ENCODE data around the gene DLK1. TPM values are rescaled to one million over a fixed set of nuclear protein-coding genes. Genes with fewer than 3 reads are reported as not detected.

The DLK1 gene
- total RNA-seq, 4 donors from 2014 or later, result not detected

- H3K27me3 ChIP-seq, result peaks cover 90% of the 10 kb centered on the region
Measured at GRCh38 chr14:100727086-100727872, 587 bp downstream of the DLK1 start.

DNA sequence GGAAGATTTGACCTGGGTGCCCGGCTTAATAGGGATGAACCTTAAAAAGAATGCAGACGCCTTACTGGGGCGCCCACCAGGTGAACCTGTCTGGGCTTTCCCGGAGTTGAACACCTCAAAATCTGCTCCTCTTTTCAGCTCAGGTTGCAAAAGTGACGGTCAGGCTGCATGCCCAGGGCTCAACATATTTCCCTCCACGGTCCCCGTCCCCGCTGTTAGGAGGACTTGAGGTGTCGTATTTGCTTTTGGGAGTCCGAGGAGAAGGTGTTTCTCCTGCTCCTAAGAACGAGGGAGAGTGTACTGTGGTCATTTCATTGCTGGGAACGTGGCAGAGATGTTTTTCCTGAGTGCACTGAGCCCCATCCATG lies 1.2 kb downstream of the DLK1 start:
- in situ Hi-C loops (cut with MboI; ENCODE audit: low pct_ligation_motif_present in 1 of 4, low pct_unique_long_range_greater_than_20kb in 1 of 4, low sequenced_read_pairs in 3 of 4) (no loop called here), intact Hi-C loops (cut with DNase I; ENCODE audit: low total_unique reads) (no loop called here)
- WGBS, 2 donors (ENCODE audit: low coverage in 1 of 2), result 41% methylated on average over 12 of the region's 12 CpGs; no CpG with 5 or more reads in 1 of the 2 donors
- peaks cover 84% of the 10 kb centered on the region for H3K27me3 ChIP-seq
- no peaks in the 10 kb centered on the region for H3K9me3 ChIP-seq
- H3K36me3 ChIP-seq, result no peaks in the 10 kb centered on the region
- no peak for DNase-seq
- H3K4me3 ChIP-seq, result no peak overlapping the region
- H3K27ac ChIP-seq, result no peak overlapping the region
- no peak for TF ChIP-seq POLR2A (IDR thresholded peaks at IDR 0.05)
- TF ChIP-seq EP300 (IDR thresholded peaks at IDR 0.05; ENCODE audit: low read depth), result no peak
- no peak for TF ChIP-seq POLR2AphosphoS5 (IDR thresholded peaks at IDR 0.05)
- TF ChIP-seq CTCF (IDR thresholded peaks at IDR 0.05), result no peak
- H3K4me1 ChIP-seq, result no peaks in the 10 kb centered on the region

More at GRCh38 chr14:100727086-100727872, 587 bp downstream of the DLK1 start:
- DNase-seq, result no peak
- H3K4me1 ChIP-seq, result no peaks in the 10 kb centered on the region
- no peak overlapping the region for H3K27ac ChIP-seq
- WGBS, 2 donors (ENCODE audit: low coverage in 1 of 2), result 30% methylated on average over 45 of the region's 47 CpGs; no CpG with 5 or more reads in 1 of the 2 donors
- H3K36me3 ChIP-seq, result no peaks in the 10 kb centered on the region
- in situ Hi-C loops (cut with MboI; ENCODE audit: low pct_ligation_motif_present in 1 of 4, low pct_unique_long_range_greater_than_20kb in 1 of 4, low sequenced_read_pairs in 3 of 4) (no loop called here), intact Hi-C loops (cut with DNase I; ENCODE audit: low total_unique reads) (no loop called here)
- H3K4me3 ChIP-seq, result no peak overlapping the region
- TF ChIP-seq EP300 (IDR thresholded peaks at IDR 0.05; ENCODE audit: low read depth) (no peak), CTCF (IDR thresholded peaks at IDR 0.05) (no peak), POLR2A (IDR thresholded peaks at IDR 0.05) (no peak), POLR2AphosphoS5 (IDR thresholded peaks at IDR 0.05) (no peak)
- no peaks in the 10 kb centered on the region for H3K9me3 ChIP-seq

DNA sequence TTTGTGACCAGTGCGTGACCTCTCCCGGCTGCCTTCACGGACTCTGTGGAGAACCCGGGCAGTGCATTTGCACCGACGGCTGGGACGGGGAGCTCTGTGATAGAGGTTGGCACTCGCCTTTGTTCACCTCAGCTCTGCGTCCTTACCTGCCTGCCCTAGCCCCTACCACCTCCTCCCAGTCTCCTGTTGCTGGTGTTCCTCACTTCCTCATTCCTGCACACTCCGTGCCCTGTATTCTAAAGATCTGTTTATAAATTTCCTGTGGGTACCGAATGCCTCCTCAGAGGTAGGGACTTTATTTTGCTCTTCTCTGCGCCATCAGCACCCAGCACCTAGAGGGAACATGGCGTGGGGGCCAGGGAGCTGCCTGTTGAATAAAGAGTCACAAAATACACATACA lies 2.3 kb downstream of the DLK1 start:
- in situ Hi-C loops (cut with MboI; ENCODE audit: low pct_ligation_motif_present in 1 of 4, low pct_unique_long_range_greater_than_20kb in 1 of 4, low sequenced_read_pairs in 3 of 4) (no loop called here), intact Hi-C loops (cut with DNase I; ENCODE audit: low total_unique reads) (no loop called here)
- H3K4me1 ChIP-seq, result no peaks in the 10 kb centered on the region
- no peaks in the 10 kb centered on the region for H3K36me3 ChIP-seq
- no peak overlapping the region for H3K4me3 ChIP-seq
- WGBS, 2 donors (ENCODE audit: low coverage in 1 of 2), result 38 to 42% methylated on average over 2 to 13 of the region's 13 CpGs
- DNase-seq, result no peak
- H3K9me3 ChIP-seq, result no peaks in the 10 kb centered on the region
- no peak for TF ChIP-seq EP300 (IDR thresholded peaks at IDR 0.05; ENCODE audit: low read depth)
- TF ChIP-seq CTCF (IDR thresholded peaks at IDR 0.05), result no peak
- no peak for TF ChIP-seq POLR2AphosphoS5 (IDR thresholded peaks at IDR 0.05)
- no peak overlapping the region for H3K27ac ChIP-seq
- peaks cover 73% of the 10 kb centered on the region for H3K27me3 ChIP-seq

DNA sequence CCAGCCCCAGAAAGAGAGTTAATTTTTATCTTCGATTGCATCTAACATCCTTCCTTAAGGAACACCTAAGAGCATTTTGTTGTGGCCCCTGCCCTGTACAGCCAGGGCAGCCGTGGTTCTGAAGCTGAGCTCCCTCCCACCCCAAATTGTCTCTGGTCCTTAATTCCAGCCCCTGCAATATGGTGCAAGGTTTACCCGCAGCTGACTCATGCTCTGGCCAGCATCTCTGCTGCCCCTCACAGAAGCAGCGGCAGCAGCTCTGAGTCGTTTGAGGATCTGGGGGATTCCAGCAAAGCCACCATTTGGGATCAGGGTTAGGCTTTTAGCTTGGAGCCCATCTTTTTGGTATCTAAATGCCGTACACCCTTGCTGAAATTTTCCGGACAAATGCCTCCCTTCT lies 3.3 kb downstream of the DLK1 start:
- Histone ChIP-seq H3K27ac (no peak overlapping the region), H3K9me3 (no peaks in the 10 kb centered on the region), H3K4me3 (no peak overlapping the region), H3K4me1 (no peaks in the 10 kb centered on the region), H3K27me3 (peaks cover 63% of the 10 kb centered on the region), H3K36me3 (no peaks in the 10 kb centered on the region)
- WGBS, 2 donors (ENCODE audit: low coverage in 1 of 2), result 58% methylated on average over 7 of the region's 7 CpGs; no CpG with 5 or more reads in 1 of the 2 donors
- in situ Hi-C loops (cut with MboI; ENCODE audit: low pct_ligation_motif_present in 1 of 4, low pct_unique_long_range_greater_than_20kb in 1 of 4, low sequenced_read_pairs in 3 of 4), result no loop called here
- no peak for DNase-seq
- TF ChIP-seq EP300 (IDR thresholded peaks at IDR 0.05; ENCODE audit: low read depth) (no peak), CTCF (IDR thresholded peaks at IDR 0.05) (no peak), POLR2A (IDR thresholded peaks at IDR 0.05) (no peak)
- intact Hi-C loops (cut with DNase I; ENCODE audit: low total_unique reads), result no loop called here

Measured in transverse colon (tissue), 4 donors.